ENCODE measurements around the gene KLHL2.

DNA sequence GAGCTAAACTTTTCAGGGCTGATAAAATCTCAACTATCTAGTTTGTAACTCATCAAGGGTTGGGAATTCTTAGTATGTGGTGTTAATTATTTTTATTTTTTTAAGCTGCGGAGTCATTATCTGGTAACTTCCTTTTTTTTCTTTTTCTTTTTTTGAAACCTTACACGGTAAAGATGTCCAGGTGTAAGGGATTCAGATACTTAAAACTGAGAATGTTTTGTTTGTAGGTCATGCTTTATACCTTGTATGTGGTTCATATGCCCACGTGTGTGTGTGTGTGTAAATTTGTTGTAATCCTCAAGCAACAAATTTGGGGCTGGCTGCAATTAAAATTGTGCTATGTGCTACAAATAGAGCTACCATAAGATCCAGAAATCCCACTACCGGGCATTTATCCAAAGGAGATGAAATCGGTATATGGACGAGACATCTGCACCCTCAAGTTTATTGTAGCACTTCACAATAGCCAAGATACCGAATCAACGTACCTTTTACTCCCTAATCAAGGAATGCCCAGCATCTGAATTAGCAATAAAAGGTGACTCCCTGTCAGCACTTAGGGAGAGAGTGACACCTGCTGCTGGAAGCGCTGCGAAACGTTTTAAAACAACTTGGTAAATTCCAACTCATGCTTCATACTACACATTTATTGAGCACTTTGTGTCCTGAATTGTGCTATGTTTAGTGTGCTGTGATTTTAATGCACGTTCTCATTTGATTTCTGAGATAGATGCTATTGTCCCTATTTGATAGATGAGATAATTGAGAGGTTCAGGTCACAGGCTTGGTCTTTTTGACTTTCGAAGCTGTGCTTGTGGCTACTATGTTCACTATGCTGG, 136.2 kb downstream of the KLHL2 start:
- TF ChIP-seq EP300 (IDR thresholded peaks at IDR 0.05) (no peak), POLR2AphosphoS5 (IDR thresholded peaks at IDR 0.05) (no peak), POLR2A (IDR thresholded peaks at IDR 0.05; ENCODE audit: low read depth) (no peak)
- TF ChIP-seq, protein P1, sequence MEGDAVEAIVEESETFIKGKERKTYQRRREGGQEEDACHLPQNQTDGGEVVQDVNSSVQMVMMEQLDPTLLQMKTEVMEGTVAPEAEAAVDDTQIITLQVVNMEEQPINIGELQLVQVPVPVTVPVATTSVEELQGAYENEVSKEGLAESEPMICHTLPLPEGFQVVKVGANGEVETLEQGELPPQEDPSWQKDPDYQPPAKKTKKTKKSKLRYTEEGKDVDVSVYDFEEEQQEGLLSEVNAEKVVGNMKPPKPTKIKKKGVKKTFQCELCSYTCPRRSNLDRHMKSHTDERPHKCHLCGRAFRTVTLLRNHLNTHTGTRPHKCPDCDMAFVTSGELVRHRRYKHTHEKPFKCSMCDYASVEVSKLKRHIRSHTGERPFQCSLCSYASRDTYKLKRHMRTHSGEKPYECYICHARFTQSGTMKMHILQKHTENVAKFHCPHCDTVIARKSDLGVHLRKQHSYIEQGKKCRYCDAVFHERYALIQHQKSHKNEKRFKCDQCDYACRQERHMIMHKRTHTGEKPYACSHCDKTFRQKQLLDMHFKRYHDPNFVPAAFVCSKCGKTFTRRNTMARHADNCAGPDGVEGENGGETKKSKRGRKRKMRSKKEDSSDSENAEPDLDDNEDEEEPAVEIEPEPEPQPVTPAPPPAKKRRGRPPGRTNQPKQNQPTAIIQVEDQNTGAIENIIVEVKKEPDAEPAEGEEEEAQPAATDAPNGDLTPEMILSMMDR (IDR thresholded peaks at IDR 0.05): no peak
